Measurements from ENCODE around the gene SLC7A6.
"Not testable (repeated sequence)": the region's sequence is repeated elsewhere in the genome, so short reads cannot be mapped to it uniquely, and the experiment has no call there.

Gene SLC7A6

GRCh38 chr16:68281368-68282063 lies 17.2 kb downstream of the SLC7A6 start:
- in situ Hi-C loops (cut with HindIII; ENCODE audit: low sequenced_read_pairs): no loop called here

- in situ Hi-C loops (cut with HindIII; ENCODE audit: low sequenced_read_pairs): no loop called here
These were observed 17.7 kb downstream of the SLC7A6 start for GRCh38 chr16:68282064-68282452.

- in situ Hi-C loops (cut with HindIII; ENCODE audit: low sequenced_read_pairs): no loop called here
These were observed 19.0 kb downstream of the SLC7A6 start for GRCh38 chr16:68283346-68283745.

- in situ Hi-C loops (cut with HindIII; ENCODE audit: low sequenced_read_pairs): no loop called here
These were observed 19.7 kb downstream of the SLC7A6 start for GRCh38 chr16:68283801-68284598.

- in situ Hi-C loops (cut with HindIII; ENCODE audit: low sequenced_read_pairs): no loop called here
These were observed 20.5 kb downstream of the SLC7A6 start for GRCh38 chr16:68284847-68285246.

- in situ Hi-C loops (cut with HindIII; ENCODE audit: low sequenced_read_pairs): no loop called here
These were observed 21.4 kb downstream of the SLC7A6 start for GRCh38 chr16:68285683-68286082.

GRCh38 chr16:68286153-68287074 lies 22.1 kb downstream of the SLC7A6 start:
- in situ Hi-C loops (cut with HindIII; ENCODE audit: low sequenced_read_pairs): no loop called here

- in situ Hi-C loops (cut with HindIII; ENCODE audit: low sequenced_read_pairs): no loop called here
These were observed 23.2 kb downstream of the SLC7A6 start for GRCh38 chr16:68287276-68288251.

GRCh38 chr16:68288252-68288650 lies 23.9 kb downstream of the SLC7A6 start:
- in situ Hi-C loops (cut with HindIII; ENCODE audit: low sequenced_read_pairs): no loop called here

- in situ Hi-C loops (cut with HindIII; ENCODE audit: low sequenced_read_pairs): not testable (repeated sequence)
These were observed 24.5 kb downstream of the SLC7A6 start for GRCh38 chr16:68288796-68289195.

- in situ Hi-C loops (cut with HindIII; ENCODE audit: low sequenced_read_pairs): no loop called here
These were observed 24.9 kb downstream of the SLC7A6 start for GRCh38 chr16:68289202-68289601.

- in situ Hi-C loops (cut with HindIII; ENCODE audit: low sequenced_read_pairs): no loop called here
These were observed 25.4 kb downstream of the SLC7A6 start for GRCh38 chr16:68289621-68290329.

GRCh38 chr16:68290450-68290849 lies 26.1 kb downstream of the SLC7A6 start:
- in situ Hi-C loops (cut with HindIII; ENCODE audit: low sequenced_read_pairs): no loop called here

- in situ Hi-C loops (cut with HindIII; ENCODE audit: low sequenced_read_pairs): no loop called here
These were observed 26.9 kb downstream of the SLC7A6 start for GRCh38 chr16:68291227-68291626.

GRCh38 chr16:68292425-68292824 lies 28.1 kb downstream of the SLC7A6 start:
- in situ Hi-C loops (cut with HindIII; ENCODE audit: low sequenced_read_pairs): no loop called here

- in situ Hi-C loops (cut with HindIII; ENCODE audit: low sequenced_read_pairs): no loop called here
These were observed 32.0 kb downstream of the SLC7A6 start for GRCh38 chr16:68296291-68296690.

- in situ Hi-C loops (cut with HindIII; ENCODE audit: low sequenced_read_pairs): no loop called here
These were observed 32.4 kb downstream of the SLC7A6 start for GRCh38 chr16:68296693-68297092.

- in situ Hi-C loops (cut with HindIII; ENCODE audit: low sequenced_read_pairs): no loop called here
These were observed 33.6 kb downstream of the SLC7A6 start for GRCh38 chr16:68297908-68298307.

GRCh38 chr16:68298312-68298711 lies 34.0 kb downstream of the SLC7A6 start:
- in situ Hi-C loops (cut with HindIII; ENCODE audit: low sequenced_read_pairs): no loop called here
